ENCODE measurements around the gene FATE1. TPM values are rescaled to one million over a fixed set of nuclear protein-coding genes. Genes with fewer than 3 reads are reported as not detected.

Gene FATE1
- total and polyA plus RNA-seq, 2 of the 8 experiments (the other 6 are each of a cell fraction or from before 2014, with no cell fraction given) = 0.12 TPM; not detected in 1

DNA sequence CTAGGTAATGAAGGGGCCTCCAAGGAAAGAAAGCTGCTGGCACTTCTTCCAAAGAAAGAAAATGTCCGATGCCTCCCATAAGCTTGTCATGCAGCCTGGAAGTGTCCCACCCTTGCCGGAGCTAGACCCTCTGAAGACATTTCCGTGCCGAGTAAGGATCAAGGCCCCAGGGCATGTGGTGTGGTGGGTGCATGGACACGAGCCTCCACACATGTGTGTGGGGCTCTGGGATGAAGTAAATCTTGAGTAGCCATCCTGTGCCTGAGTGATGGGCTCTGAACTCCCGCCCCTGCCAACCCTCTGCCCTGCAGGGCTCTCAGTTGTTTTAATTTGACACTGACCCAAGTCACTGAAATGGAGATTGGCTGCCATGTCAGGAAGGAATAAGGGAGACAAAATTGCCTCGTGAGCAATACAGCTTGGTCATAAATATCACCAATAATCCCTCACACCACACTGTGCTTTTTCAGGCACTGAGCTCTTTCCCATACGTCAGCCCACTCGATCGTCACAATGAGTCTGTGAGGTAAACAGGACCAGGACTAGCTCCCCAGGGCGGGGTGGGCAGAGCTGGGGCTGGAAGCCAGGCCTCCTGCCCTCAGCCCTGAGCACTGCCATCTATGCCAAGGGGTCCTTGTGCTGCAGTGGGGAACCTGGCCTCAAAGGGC, 43.3 kb downstream of the FATE1 start (continued):
- TF ChIP-seq, protein P1, sequence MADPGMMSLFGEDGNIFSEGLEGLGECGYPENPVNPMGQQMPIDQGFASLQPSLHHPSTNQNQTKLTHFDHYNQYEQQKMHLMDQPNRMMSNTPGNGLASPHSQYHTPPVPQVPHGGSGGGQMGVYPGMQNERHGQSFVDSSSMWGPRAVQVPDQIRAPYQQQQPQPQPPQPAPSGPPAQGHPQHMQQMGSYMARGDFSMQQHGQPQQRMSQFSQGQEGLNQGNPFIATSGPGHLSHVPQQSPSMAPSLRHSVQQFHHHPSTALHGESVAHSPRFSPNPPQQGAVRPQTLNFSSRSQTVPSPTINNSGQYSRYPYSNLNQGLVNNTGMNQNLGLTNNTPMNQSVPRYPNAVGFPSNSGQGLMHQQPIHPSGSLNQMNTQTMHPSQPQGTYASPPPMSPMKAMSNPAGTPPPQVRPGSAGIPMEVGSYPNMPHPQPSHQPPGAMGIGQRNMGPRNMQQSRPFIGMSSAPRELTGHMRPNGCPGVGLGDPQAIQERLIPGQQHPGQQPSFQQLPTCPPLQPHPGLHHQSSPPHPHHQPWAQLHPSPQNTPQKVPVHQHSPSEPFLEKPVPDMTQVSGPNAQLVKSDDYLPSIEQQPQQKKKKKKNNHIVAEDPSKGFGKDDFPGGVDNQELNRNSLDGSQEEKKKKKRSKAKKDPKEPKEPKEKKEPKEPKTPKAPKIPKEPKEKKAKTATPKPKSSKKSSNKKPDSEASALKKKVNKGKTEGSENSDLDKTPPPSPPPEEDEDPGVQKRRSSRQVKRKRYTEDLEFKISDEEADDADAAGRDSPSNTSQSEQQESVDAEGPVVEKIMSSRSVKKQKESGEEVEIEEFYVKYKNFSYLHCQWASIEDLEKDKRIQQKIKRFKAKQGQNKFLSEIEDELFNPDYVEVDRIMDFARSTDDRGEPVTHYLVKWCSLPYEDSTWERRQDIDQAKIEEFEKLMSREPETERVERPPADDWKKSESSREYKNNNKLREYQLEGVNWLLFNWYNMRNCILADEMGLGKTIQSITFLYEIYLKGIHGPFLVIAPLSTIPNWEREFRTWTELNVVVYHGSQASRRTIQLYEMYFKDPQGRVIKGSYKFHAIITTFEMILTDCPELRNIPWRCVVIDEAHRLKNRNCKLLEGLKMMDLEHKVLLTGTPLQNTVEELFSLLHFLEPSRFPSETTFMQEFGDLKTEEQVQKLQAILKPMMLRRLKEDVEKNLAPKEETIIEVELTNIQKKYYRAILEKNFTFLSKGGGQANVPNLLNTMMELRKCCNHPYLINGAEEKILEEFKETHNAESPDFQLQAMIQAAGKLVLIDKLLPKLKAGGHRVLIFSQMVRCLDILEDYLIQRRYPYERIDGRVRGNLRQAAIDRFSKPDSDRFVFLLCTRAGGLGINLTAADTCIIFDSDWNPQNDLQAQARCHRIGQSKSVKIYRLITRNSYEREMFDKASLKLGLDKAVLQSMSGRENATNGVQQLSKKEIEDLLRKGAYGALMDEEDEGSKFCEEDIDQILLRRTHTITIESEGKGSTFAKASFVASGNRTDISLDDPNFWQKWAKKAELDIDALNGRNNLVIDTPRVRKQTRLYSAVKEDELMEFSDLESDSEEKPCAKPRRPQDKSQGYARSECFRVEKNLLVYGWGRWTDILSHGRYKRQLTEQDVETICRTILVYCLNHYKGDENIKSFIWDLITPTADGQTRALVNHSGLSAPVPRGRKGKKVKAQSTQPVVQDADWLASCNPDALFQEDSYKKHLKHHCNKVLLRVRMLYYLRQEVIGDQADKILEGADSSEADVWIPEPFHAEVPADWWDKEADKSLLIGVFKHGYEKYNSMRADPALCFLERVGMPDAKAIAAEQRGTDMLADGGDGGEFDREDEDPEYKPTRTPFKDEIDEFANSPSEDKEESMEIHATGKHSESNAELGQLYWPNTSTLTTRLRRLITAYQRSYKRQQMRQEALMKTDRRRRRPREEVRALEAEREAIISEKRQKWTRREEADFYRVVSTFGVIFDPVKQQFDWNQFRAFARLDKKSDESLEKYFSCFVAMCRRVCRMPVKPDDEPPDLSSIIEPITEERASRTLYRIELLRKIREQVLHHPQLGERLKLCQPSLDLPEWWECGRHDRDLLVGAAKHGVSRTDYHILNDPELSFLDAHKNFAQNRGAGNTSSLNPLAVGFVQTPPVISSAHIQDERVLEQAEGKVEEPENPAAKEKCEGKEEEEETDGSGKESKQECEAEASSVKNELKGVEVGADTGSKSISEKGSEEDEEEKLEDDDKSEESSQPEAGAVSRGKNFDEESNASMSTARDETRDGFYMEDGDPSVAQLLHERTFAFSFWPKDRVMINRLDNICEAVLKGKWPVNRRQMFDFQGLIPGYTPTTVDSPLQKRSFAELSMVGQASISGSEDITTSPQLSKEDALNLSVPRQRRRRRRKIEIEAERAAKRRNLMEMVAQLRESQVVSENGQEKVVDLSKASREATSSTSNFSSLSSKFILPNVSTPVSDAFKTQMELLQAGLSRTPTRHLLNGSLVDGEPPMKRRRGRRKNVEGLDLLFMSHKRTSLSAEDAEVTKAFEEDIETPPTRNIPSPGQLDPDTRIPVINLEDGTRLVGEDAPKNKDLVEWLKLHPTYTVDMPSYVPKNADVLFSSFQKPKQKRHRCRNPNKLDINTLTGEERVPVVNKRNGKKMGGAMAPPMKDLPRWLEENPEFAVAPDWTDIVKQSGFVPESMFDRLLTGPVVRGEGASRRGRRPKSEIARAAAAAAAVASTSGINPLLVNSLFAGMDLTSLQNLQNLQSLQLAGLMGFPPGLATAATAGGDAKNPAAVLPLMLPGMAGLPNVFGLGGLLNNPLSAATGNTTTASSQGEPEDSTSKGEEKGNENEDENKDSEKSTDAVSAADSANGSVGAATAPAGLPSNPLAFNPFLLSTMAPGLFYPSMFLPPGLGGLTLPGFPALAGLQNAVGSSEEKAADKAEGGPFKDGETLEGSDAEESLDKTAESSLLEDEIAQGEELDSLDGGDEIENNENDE (IDR thresholded peaks at IDR 0.05; ENCODE audit: insufficient replicate concordance, low read length) = no peak
- TF ChIP-seq KDM5A (IDR thresholded peaks at IDR 0.05; ENCODE audit: low read length) = no peak
- TF ChIP-seq YY1 (IDR thresholded peaks at IDR 0.05; ENCODE audit: low read depth, low read length) = no peak
- no peak for TF ChIP-seq NANOG (IDR thresholded peaks at IDR 0.05; ENCODE audit: insufficient read depth, low read depth, low read length, poor library complexity, severe bottlenecking)
- no peak for TF ChIP-seq TAF7 (optimal IDR thresholded peaks at IDR 0.05; ENCODE audit: borderline replicate concordance, low read depth, low read length)
- TF ChIP-seq PHF8 (conservative IDR thresholded peaks at IDR 0.05; ENCODE audit: low read depth, low read length) = no peak
- TF ChIP-seq EP300 (IDR thresholded peaks at IDR 0.05; ENCODE audit: borderline replicate concordance in 1 of 2, low read depth in 2 of 2, low read length in 2 of 2) = no peak

Measured in H1 (cell line).